ENCODE data around the gene ZMIZ1.
"Not testable (repeated sequence)": the region's sequence is repeated elsewhere in the genome, so short reads cannot be mapped to it uniquely, and the experiment has no call there.

ZMIZ1 gene

GRCh38 chr10:79332610-79333315 lies 264.0 kb downstream of the ZMIZ1 start:
- DNase-seq, result not testable (repeated sequence)

GRCh38 chr10:79333513-79333912 lies 264.7 kb downstream of the ZMIZ1 start:
- no peak for DNase-seq

GRCh38 chr10:79334573-79334972 lies 265.8 kb downstream of the ZMIZ1 start:
- no peak for DNase-seq

GRCh38 chr10:79335094-79335469 lies 266.3 kb downstream of the ZMIZ1 start:
- DNase-seq, result no peak

GRCh38 chr10:79335470-79336235 lies 266.9 kb downstream of the ZMIZ1 start:
- DNase-seq, result no peak

GRCh38 chr10:79336276-79336675 lies 267.5 kb downstream of the ZMIZ1 start:
- no peak for DNase-seq

- no peak for DNase-seq
Observed at GRCh38 chr10:79336739-79337138, 268.0 kb downstream of the ZMIZ1 start.

- DNase-seq, result not testable (repeated sequence)
Observed at GRCh38 chr10:79337783-79338469, 269.2 kb downstream of the ZMIZ1 start.

- no peak for DNase-seq
Observed at GRCh38 chr10:79339266-79339665, 270.5 kb downstream of the ZMIZ1 start.

- no peak for DNase-seq
Observed at GRCh38 chr10:79340646-79341244, 272.0 kb downstream of the ZMIZ1 start.

- no peak for DNase-seq
Observed at GRCh38 chr10:79342295-79342761, 273.6 kb downstream of the ZMIZ1 start.

- no peak for DNase-seq
Observed at GRCh38 chr10:79342811-79343561, 274.2 kb downstream of the ZMIZ1 start.

GRCh38 chr10:79344502-79345195 lies 275.9 kb downstream of the ZMIZ1 start:
- peak; percentile 84 for DNase-seq

- no peak for DNase-seq
Observed at GRCh38 chr10:79345241-79346011, 276.7 kb downstream of the ZMIZ1 start.

- DNase-seq, result no peak
Observed at GRCh38 chr10:79346012-79346340, 277.2 kb downstream of the ZMIZ1 start.

GRCh38 chr10:79346388-79347225 lies 277.8 kb downstream of the ZMIZ1 start:
- DNase-seq, result no peak

- peak; percentile 88 for DNase-seq
Observed at GRCh38 chr10:79347226-79347893, 278.6 kb downstream of the ZMIZ1 start, which contains the start of gene PPIF. Gene PPIF, plus strand, starts transcription at chr10:79347469. Its CDS starts 80 bp downstream, at chr10:79347549.

GRCh38 chr10:79347894-79348639 lies 279.3 kb downstream of the ZMIZ1 start:
- no peak for DNase-seq

GRCh38 chr10:79348640-79348988 lies 279.8 kb downstream of the ZMIZ1 start:
- DNase-seq, result no peak

All from NCI-H774 (cell line).